ENCODE measurements around the gene TTC29.

TTC29 gene

GRCh38 chr4:146945556-146946374 lies at the start of gene TTC29:
TSS of gene TTC29 (minus strand) at chr4:146945864. CDS start at chr4:146939895, 5,969 bp downstream.
- peak; percentile 18 for FAIRE-seq
- peak; percentile 29 for DNase-seq (ENCODE audit: low spot score)

GRCh38 chr4:146981651-146982050 lies 36.0 kb upstream of the TTC29 start:
- no peak for DNase-seq (ENCODE audit: low spot score)
- no peak for FAIRE-seq

- no peak for FAIRE-seq
- DNase-seq (ENCODE audit: low spot score): no peak
These were observed 33.0 kb upstream of the TTC29 start for GRCh38 chr4:146978641-146979040.

- DNase-seq (ENCODE audit: low spot score) (no peak), FAIRE-seq (no peak)
These were observed 30.5 kb upstream of the TTC29 start for GRCh38 chr4:146976145-146976544.

- DNase-seq (ENCODE audit: low spot score): no peak
- no peak for FAIRE-seq
These were observed 29.9 kb upstream of the TTC29 start for GRCh38 chr4:146975527-146975926.

GRCh38 chr4:146975036-146975435 lies 29.4 kb upstream of the TTC29 start:
- DNase-seq (ENCODE audit: low spot score) (no peak), FAIRE-seq (no peak)

GRCh38 chr4:146972036-146972435 lies 26.4 kb upstream of the TTC29 start:
- no peak for DNase-seq (ENCODE audit: low spot score)
- no peak for FAIRE-seq

- FAIRE-seq (no peak), DNase-seq (ENCODE audit: low spot score) (no peak)
These were observed 23.5 kb upstream of the TTC29 start for GRCh38 chr4:146969126-146969525.

GRCh38 chr4:146960634-146961033 lies 15.0 kb upstream of the TTC29 start:
- no peak for DNase-seq (ENCODE audit: low spot score)
- no peak for FAIRE-seq

GRCh38 chr4:146959692-146960091 lies 14.0 kb upstream of the TTC29 start:
- no peak for FAIRE-seq

GRCh38 chr4:146957237-146957636 lies 11.6 kb upstream of the TTC29 start:
- peak; percentile 88 for DNase-seq (ENCODE audit: low spot score)
- peak; percentile 77 for FAIRE-seq

More at GRCh38 chr4:146959692-146960091, 14.0 kb upstream of the TTC29 start:
- no peak for DNase-seq (ENCODE audit: low spot score)

GRCh38 chr4:146952896-146953295 lies 7.2 kb upstream of the TTC29 start:
- no peak for FAIRE-seq
- no peak for DNase-seq (ENCODE audit: low spot score)

- no peak for DNase-seq (ENCODE audit: low spot score)
- no peak for FAIRE-seq
These were observed 3.9 kb upstream of the TTC29 start for GRCh38 chr4:146949559-146949958.

- DNase-seq (ENCODE audit: low spot score): no peak
- no peak for FAIRE-seq
These were observed 1.8 kb downstream of the TTC29 start for GRCh38 chr4:146943691-146944375.

GRCh38 chr4:146932116-146932515 lies 13.5 kb downstream of the TTC29 start:
- FAIRE-seq (no peak), DNase-seq (ENCODE audit: low spot score) (no peak)

GRCh38 chr4:146930673-146931072 lies 15.0 kb downstream of the TTC29 start:
- FAIRE-seq (no peak), DNase-seq (ENCODE audit: low spot score) (no peak)

GRCh38 chr4:146927695-146928094 lies 18.0 kb downstream of the TTC29 start:
- no peak for FAIRE-seq
- DNase-seq (ENCODE audit: low spot score): no peak

- peak; percentile 38 for FAIRE-seq
- no peak for DNase-seq (ENCODE audit: low spot score)
These were observed 29.1 kb downstream of the TTC29 start for GRCh38 chr4:146916479-146917076.

- DNase-seq (ENCODE audit: low spot score) (no peak), FAIRE-seq (no peak)
These were observed 30.5 kb downstream of the TTC29 start for GRCh38 chr4:146915132-146915531.

- DNase-seq (ENCODE audit: low spot score) (no peak), FAIRE-seq (no peak)
These were observed 45.4 kb downstream of the TTC29 start for GRCh38 chr4:146900295-146900694.

- DNase-seq (ENCODE audit: low spot score) (no peak), FAIRE-seq (no peak)
These were observed 55.4 kb downstream of the TTC29 start for GRCh38 chr4:146890301-146890700.

GRCh38 chr4:146883070-146883469 lies 62.6 kb downstream of the TTC29 start:
- FAIRE-seq (no peak), DNase-seq (ENCODE audit: low spot score) (no peak)

Data from RCC 7860 (cell line).